Peyer's patch (tissue), 4 donors: ENCODE measurements around the gene DCAF6.

Experiments
- POLR2A ChIP-seq, 2 donors: fragments of 450-650 bp; IDR thresholded peaks; one replicate each; pipeline ENCODE4 v1.5.1; 2017; ENCODE audit warnings: antibody characterized with exemption in 2 of 2, mild to moderate bottlenecking in 2 of 2, moderate library complexity in 2 of 2
- TF ChIP-seq, protein P1 (sequence below), 6 experiments: fragments of 450-650 bp in 4 of 6; fragments of 200-600 bp in 2 of 6; sonication (generic) in 1 of 6; IDR thresholded peaks; one replicate each; pipeline ENCODE4 v1.5.1; 2017 to 2019; ENCODE audit warnings: antibody characterized with exemption in 6 of 6, mild to moderate bottlenecking in 3 of 6, moderate library complexity in 1 of 6

DNA sequence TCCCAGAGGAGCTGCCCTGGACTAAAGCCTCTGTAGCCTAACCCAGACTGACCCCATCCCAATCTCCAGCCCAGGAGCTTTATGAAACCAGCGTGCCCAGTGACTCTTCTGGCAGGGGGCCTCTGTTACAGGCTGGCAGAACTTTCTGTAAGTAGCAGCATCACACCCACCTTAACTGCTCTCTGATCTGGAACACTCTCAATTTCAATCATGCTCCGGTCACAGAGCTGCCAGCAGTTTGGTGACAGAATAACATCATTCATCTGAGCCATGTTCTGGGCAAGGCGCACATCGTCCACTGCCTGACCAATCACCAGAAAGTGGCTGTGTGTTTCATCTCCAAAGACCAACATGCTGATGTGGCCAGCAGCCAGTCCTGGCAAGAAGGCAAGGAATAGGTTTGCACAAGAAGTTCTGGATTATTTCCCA lies 37.2 kb upstream of the DCAF6 start:
- TF ChIP-seq, protein P1, sequence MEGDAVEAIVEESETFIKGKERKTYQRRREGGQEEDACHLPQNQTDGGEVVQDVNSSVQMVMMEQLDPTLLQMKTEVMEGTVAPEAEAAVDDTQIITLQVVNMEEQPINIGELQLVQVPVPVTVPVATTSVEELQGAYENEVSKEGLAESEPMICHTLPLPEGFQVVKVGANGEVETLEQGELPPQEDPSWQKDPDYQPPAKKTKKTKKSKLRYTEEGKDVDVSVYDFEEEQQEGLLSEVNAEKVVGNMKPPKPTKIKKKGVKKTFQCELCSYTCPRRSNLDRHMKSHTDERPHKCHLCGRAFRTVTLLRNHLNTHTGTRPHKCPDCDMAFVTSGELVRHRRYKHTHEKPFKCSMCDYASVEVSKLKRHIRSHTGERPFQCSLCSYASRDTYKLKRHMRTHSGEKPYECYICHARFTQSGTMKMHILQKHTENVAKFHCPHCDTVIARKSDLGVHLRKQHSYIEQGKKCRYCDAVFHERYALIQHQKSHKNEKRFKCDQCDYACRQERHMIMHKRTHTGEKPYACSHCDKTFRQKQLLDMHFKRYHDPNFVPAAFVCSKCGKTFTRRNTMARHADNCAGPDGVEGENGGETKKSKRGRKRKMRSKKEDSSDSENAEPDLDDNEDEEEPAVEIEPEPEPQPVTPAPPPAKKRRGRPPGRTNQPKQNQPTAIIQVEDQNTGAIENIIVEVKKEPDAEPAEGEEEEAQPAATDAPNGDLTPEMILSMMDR (IDR thresholded peaks at IDR 0.05): no peak
- no peak for TF ChIP-seq POLR2A (IDR thresholded peaks at IDR 0.05)
